ENCODE data around the gene TMEM82.
"Not testable (repeated sequence)": the region's sequence is repeated elsewhere in the genome, so short reads cannot be mapped to it uniquely, and the experiment has no call there.

TMEM82 gene

GRCh38 chr1:15742339-15742801 lies at the start of gene TMEM82:
Gene TMEM82 (plus strand): TSS chr1:15742499. CDS start chr1:15742560, 61 bp downstream.
- no peak for FAIRE-seq

- FAIRE-seq: no peak
These were observed 48.9 kb upstream of the TMEM82 start for GRCh38 chr1:15693371-15693770.

GRCh38 chr1:15696956-15697521 lies 45.3 kb upstream of the TMEM82 start:
- FAIRE-seq: no peak

GRCh38 chr1:15698201-15698600 lies 44.1 kb upstream of the TMEM82 start:
- FAIRE-seq: no peak

- FAIRE-seq: not testable (repeated sequence)
These were observed 43.0 kb upstream of the TMEM82 start for GRCh38 chr1:15699321-15699720.

- no peak for FAIRE-seq
These were observed 41.8 kb upstream of the TMEM82 start for GRCh38 chr1:15700508-15700907.

GRCh38 chr1:15701784-15702183 lies 40.5 kb upstream of the TMEM82 start:
- FAIRE-seq: no peak

GRCh38 chr1:15702722-15703550 lies 39.4 kb upstream of the TMEM82 start:
- FAIRE-seq: no peak

- no peak for FAIRE-seq
These were observed 38.7 kb upstream of the TMEM82 start for GRCh38 chr1:15703562-15703961.

- no peak for FAIRE-seq
These were observed 37.6 kb upstream of the TMEM82 start for GRCh38 chr1:15704526-15705183.

GRCh38 chr1:15705184-15705566 lies 37.1 kb upstream of the TMEM82 start:
- no peak for FAIRE-seq

- FAIRE-seq: no peak
These were observed 35.5 kb upstream of the TMEM82 start for GRCh38 chr1:15706751-15707150.

- no peak for FAIRE-seq
These were observed 34.9 kb upstream of the TMEM82 start for GRCh38 chr1:15707239-15707925.

- FAIRE-seq: no peak
These were observed 33.7 kb upstream of the TMEM82 start for GRCh38 chr1:15708486-15709137.

- no peak for FAIRE-seq
These were observed 33.1 kb upstream of the TMEM82 start for GRCh38 chr1:15709226-15709625.

GRCh38 chr1:15712168-15712567 lies 30.1 kb upstream of the TMEM82 start:
- no peak for FAIRE-seq

GRCh38 chr1:15714406-15715136 lies 27.7 kb upstream of the TMEM82 start:
- FAIRE-seq: no peak

- no peak for FAIRE-seq
These were observed 24.7 kb upstream of the TMEM82 start for GRCh38 chr1:15717418-15718125.

- no peak for FAIRE-seq
These were observed 24.1 kb upstream of the TMEM82 start for GRCh38 chr1:15718199-15718601.

GRCh38 chr1:15719381-15720120 lies 22.7 kb upstream of the TMEM82 start:
- FAIRE-seq: no peak

GRCh38 chr1:15720861-15721260 lies 21.4 kb upstream of the TMEM82 start:
- FAIRE-seq: no peak
